KOPT-K1 (cell line): ENCODE measurements around the gene LPXN.

Experiments
- H3K27ac ChIP-seq: fragments of 200-600 bp; sonication (generic); 2 replicates; pipeline ENCODE4 v1.5.1; 2016; ENCODE audit warnings: antibody characterized with exemption, mild to moderate bottlenecking, low read depth, low read length; ENCODE audit not compliant: poor library complexity, severe bottlenecking
- H3K36me3 ChIP-seq: fragments of 200-600 bp; sonication (generic); 2 replicates; pipeline ENCODE4 v1.5.1; 2017; ENCODE audit warnings: antibody characterized with exemption, mild to moderate bottlenecking, low read length, moderate library complexity; ENCODE audit not compliant: insufficient read depth
- H3K9me3 ChIP-seq: fragments of 200-600 bp; sonication (generic); 2 replicates; pipeline ENCODE4 v1.5.1; 2017; ENCODE audit warnings: antibody characterized with exemption, low read length, mild to moderate bottlenecking; ENCODE audit not compliant: insufficient read depth, poor library complexity, severe bottlenecking

LPXN gene

DNA sequence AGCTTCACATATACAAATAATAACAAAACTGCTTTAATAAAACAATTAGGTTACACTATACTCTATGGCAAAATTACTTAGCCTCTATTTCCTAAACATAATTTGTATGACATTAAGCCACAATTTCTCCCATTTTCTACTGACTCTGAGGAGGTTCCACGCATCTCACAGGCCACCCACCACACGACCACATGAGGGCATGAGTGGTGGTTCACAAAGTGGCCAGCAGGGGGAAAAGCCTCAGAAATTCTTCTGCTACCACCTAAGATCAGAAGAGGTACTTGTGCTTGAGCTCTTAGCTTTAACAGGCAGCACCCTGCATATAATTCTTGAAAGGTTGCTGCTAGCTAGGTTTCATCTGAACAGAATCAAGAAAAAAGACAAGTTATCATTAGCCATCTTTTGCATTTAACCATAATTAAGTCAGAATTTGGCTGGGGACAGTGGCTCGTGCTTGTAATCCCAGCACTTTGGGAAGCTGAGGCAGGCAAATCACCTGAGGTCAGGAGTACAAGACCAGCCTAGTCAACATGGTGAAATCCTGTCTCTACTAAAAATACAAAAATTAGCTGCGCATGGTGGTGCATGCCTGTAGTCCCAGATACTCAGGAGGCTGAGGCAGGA lies 7.7 kb downstream of the LPXN start:
- H3K9me3 ChIP-seq = no peaks in the 10 kb centered on the region
- no peak overlapping the region for H3K27ac ChIP-seq
- peaks cover 55% of the 10 kb centered on the region for H3K36me3 ChIP-seq

DNA sequence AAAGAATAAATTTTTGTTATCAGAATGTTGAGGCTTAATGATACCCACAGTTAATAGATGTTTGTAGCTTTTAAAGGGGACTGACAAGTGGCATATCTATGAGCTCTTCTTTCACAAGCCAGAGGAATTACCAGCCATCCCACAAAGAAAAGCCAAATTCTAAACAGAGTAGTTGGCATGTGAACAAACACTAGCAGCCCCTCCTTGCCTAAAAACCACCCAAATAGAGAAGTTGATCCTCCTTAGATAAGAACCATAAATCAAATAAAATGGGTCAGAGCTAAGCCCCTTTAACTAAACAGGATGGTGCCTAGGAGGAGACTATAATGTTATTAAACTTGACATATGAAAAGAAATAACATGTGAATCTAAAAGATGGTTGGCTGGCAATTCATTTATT lies 11.4 kb downstream of the LPXN start:
- no peaks in the 10 kb centered on the region for H3K9me3 ChIP-seq
- peaks cover 60% of the 10 kb centered on the region for H3K36me3 ChIP-seq
- no peak overlapping the region for H3K27ac ChIP-seq

DNA sequence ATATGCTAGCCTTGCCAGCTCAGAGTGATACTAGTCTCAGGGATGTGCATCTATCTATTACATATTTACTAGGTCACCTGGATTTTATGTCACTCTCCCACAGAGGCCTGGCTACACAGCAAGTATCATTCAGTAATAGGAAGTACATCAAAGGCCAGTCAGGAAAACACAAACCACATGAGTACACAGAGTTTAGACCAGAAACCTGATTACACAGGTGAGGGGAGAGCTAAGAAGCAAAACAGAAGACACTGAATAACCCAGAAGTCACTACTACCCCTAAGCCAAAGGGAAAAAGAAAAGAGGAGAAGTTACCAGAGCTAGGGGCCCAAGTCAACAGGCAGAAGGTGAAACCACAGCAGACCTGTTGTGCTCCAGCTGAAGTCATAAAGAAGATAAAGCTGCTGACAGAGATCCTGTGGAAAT lies 13.3 kb downstream of the LPXN start:
- H3K27ac ChIP-seq = peak overlapping the region; percentile 26
- peaks cover 54% of the 10 kb centered on the region for H3K36me3 ChIP-seq

DNA sequence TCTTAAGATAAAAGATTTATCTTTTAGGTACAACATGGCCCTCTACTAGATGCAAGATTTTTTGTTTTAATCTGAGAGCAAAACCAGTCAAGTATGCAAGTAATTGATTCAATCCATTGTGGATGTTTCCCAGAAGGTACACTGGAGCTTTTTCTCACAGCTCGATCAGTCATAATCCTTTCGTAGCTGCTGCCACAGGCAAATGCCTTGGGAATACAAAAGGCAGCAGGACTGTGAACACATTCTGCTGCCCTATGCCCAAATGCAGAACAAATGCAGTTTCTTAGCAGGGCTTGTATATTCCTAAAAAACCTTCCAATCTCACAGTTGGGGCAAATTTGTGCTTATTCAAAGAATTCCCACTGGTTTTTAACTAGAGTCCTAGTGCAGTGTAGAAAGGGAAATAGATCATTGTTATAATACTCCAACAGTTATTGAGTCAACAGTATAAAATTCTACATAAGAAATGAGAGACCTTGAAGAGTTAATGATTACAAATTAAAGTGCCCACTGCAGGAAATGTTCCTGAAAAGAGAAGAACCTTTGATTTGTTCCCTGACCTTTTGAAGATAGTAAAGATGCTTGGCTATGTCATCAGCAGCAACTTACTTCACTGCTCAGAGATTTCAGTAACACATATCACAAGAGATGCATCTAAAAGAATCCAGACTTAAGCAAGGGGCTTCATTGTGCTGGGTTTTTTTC lies 14.1 kb downstream of the LPXN start:
- no peak overlapping the region for H3K27ac ChIP-seq
- peaks cover 51% of the 10 kb centered on the region for H3K36me3 ChIP-seq
- H3K9me3 ChIP-seq = no peaks in the 10 kb centered on the region

More for the DNA sequence above, 13.3 kb downstream of the LPXN start:
- H3K9me3 ChIP-seq = no peaks in the 10 kb centered on the region

DNA sequence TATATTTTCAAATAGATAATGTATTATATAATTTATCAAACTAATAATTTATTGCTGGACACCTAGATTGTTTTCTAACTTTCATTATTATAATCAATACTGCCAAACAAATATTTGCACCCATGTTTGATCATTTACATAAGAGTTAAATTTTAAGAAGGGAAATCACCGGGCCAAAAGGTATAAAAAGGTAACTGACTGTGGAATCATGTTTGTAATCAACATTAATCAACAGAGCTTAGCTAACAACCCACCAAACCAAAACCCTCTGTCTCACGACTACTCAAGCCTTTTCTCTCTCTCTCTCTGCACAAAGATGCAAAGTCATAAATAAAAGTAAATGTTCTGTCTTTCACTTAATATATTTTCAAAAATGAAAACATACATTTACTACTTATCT lies 14.8 kb downstream of the LPXN start:
- no peaks in the 10 kb centered on the region for H3K9me3 ChIP-seq
- no peak overlapping the region for H3K27ac ChIP-seq
- H3K36me3 ChIP-seq = peaks cover 47% of the 10 kb centered on the region

DNA sequence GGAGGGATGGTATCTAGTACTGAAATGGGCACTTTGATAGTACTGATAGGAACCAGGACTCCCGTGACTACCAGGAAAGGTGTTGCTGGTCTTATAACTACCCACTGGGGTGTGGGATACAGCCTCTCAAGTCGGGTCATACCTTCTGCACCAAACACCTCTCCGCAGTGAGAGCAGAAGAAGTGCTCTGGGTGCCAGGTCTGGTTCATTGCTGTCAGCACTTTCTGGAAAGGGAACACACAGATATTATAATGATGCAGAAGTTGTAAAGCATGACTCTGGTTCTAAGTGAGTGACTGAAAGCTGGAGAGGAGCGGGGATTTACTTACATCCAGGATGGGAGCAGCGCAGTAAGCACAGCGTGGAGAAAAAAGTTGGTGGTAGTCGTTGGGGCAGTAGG lies 26.0 kb downstream of the LPXN start:
- no peaks in the 10 kb centered on the region for H3K9me3 ChIP-seq
- H3K27ac ChIP-seq = no peak overlapping the region
- H3K36me3 ChIP-seq = peaks cover 100% of the 10 kb centered on the region

DNA sequence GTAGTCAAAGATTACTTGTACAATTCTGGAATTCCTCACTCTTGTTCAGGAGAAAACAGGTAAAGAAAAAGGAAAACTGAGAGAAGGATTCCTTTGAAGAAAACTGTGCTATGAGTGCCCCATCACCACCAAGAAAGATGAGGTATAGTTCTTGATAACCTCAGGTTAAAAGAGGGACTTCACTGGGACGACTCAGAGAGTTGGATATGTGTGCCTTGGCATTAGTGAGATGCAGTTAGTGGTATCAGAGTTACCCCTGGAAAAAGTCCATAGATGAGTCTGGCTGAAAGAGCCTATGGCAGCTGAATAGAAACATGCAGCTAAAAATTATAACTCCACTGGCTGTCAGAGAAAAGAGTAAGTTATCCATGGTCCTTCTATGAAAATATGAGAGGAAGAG lies 28.8 kb downstream of the LPXN start:
- Histone ChIP-seq H3K27ac (no peak overlapping the region), H3K9me3 (no peaks in the 10 kb centered on the region), H3K36me3 (peaks cover 93% of the 10 kb centered on the region)

DNA sequence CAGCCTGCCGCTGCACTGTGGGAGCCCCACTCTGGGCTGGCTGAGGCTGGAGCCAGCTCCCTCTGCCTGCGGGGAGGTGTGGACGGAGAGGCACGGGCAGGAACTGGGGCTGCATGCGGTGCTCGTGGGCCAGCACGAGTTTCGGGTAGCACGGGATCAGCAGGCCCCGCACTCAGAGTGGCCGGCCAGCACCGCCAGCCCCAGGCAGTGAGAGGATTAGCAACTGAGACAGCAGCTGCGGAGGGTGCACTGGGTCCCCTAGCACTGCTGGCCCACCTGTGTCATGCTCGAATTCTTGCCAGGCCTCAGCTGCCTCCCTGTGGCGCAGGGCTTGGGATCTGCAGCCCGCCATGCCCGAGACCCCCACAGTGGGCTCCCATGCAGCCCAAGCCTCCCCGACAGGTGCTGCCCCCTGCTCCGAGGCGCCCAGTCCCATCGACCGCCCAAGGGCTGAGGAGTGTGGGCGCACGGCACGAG lies 43.8 kb downstream of the LPXN start:
- Histone ChIP-seq H3K9me3 (no peaks in the 10 kb centered on the region), H3K36me3 (peaks cover 60% of the 10 kb centered on the region), H3K27ac (no peak overlapping the region)

DNA sequence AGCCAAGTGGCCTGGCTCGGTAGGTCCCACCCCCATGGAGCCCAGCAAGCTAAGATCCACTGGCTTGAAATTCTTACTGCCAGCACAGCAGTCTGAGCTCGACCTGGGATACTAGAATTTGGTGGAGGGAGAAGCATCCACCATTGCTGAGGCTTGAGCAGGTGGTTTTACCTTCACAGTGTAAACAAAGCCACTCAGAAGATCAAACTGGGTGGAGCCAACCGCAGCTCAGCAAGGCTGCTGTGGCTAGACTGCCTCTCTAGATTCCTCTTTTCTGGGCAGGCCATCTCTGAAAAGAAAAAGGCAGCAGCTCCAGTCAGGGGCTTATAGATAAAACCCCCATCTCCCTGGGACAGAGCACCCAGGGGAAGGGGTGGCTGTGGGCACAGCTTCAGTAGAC lies 45.4 kb downstream of the LPXN start:
- H3K36me3 ChIP-seq = peaks cover 69% of the 10 kb centered on the region
- H3K27ac ChIP-seq = no peak overlapping the region
- H3K9me3 ChIP-seq = no peaks in the 10 kb centered on the region

DNA sequence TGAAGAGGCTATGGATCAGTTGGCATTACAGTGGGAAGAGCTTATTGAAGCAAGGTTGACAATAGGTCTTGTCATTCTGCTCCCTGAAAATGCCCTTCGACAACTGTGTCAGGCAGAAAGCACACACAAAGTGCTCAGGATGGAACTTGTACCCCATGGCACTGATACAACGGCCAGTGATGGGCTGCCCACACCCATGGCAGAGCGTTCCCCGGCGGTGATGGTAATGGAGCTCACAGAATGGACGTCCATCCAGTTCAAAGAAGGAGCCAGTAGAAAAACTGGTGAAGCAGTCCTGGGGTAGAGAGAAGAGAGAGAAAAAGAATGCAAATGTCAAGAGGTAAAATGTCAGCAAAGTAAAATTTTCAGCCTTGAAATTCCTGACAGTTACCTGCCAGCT lies 48.2 kb downstream of the LPXN start:
- no peak overlapping the region for H3K27ac ChIP-seq
- H3K9me3 ChIP-seq = no peaks in the 10 kb centered on the region
- peaks cover 62% of the 10 kb centered on the region for H3K36me3 ChIP-seq

DNA sequence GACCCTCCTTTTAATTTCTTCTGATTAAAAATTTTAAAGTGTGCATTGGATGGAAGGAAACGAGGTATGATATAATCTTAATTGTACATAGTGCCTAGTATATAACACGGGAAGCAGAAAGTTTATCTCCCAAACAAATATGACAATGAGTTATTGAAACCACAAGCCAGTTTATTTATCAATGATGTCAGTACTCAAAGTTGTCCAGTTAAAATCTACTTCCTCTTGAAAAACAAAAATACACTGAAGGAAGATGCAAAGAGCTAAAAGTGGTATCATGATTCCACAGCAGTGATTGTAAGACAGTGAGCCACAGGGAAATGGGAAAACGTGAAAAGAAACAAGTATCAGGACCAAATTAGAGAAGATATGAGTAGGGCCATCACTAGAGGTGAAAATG lies 48.9 kb downstream of the LPXN start:
- H3K27ac ChIP-seq = no peak overlapping the region
- no peaks in the 10 kb centered on the region for H3K9me3 ChIP-seq
- H3K36me3 ChIP-seq = peaks cover 58% of the 10 kb centered on the region

DNA sequence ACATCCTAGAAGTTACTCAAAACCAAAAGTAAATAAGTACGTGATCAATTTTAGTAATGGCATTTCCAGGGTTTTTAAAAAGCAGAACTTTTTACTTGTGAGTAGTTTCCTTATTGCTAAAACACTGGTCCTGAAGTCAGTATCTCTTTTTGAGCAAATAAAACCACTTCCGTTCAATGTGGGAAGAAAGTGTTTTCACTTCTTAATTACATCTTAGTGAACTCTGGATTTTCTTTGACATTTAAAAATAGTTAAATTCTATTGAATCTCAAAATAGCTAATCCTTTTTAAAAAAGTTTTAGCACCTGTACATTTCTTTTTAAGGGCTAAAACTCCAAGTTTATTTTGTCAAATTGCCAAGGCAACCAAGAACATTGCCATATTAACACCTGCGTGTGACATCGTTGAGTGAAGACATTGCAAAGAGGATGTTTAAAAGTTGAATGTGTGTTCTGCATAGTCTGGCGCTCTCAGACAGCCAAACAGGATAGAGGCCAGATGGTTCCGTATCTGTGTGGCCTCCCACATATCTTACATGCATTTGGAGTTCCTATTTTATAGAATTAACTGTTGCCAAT lies 50.5 kb downstream of the LPXN start:
- Histone ChIP-seq H3K36me3 (peaks cover 46% of the 10 kb centered on the region), H3K27ac (peak overlapping the region; percentile 41), H3K9me3 (no peaks in the 10 kb centered on the region)

DNA sequence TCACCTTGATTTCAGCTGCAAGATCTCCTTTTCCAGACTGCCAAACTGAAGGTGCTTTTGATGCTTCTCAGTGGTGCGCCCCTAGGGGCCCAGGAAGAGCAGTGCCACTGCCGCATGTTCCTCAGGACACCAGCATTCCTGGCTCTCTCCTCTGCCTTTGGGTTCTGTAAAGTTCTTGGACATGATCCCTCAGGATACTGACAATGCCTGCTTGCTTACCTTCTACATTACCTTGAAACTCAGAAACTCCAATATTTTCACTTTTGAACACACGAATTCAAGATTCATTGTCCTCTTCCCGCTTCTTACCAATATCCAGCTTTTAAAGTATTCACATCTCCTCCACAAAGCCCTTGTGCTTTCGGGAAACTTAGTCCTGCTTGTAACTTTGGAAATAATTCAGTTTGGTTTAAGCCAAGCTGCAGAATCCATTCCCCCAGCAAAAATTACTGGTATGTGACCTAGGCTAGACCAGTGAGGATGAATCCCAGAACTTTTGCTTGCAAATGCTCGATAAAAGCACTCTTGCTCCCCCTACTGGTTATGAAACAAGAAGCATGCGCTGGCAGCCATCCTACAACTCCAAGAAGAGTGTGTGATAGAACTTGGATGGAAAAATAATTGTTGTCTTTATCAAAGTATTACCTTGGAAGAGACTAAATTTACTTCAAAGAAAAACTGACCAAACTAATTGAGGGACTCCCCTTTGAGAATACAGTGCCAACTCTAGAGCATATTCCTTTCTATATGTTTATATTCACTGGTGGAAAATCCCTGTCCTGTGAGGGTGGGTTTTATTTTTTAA lies 51.2 kb downstream of the LPXN start:
- Histone ChIP-seq H3K27ac (peak overlapping the region; percentile 41), H3K9me3 (no peaks in the 10 kb centered on the region), H3K36me3 (peaks cover 40% of the 10 kb centered on the region)

DNA sequence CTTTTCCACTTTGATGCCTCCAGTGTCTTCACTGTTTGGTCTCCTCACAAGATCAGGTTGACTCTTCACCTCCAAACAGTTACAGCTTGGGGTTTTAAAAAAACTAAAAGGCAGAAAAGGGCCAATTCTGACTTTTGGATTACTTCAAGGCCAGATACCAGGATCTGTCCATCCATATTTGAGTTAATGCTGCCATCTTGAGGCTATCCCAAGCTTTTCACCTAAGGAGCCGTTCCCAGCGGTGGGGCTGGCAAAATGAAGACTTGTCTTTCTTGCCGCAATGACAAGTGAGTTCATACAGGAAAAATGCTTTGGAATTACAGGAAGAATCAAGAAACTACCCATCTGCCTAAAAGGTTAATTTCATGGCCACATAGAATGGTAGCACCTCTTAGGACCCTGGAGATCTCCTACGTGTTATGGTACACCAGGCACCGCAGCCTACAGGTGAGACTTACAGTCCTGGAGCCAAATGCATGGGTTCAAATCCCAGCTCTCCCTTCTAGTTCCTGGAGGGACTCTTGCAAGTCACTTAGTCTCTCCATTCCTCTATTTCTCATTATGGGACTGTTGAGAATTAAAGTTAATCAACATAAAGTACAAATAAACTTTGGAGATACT lies 61.8 kb downstream of the LPXN start:
- H3K36me3 ChIP-seq = no peaks in the 10 kb centered on the region
- no peaks in the 10 kb centered on the region for H3K9me3 ChIP-seq
- no peak overlapping the region for H3K27ac ChIP-seq

DNA sequence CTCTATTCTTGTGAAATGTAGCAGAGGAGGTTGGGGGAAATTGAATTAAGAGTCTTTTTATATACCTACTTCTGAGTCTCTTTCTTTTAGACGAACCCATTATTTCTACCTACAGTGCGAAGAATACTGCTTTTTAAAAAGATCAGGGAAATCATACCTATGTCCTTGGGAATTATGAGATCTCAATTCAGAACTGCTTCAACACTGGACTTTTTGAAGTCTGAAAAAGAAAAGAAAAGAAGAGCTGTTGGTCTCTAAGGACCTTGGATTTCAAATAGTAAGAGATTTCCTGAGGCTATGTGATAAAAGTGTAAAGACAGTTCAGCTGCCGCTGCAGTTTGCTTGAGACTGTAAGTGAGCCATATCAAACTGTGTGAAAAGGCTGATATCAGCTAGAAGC lies 64.0 kb downstream of the LPXN start:
- H3K27ac ChIP-seq = no peak overlapping the region
- H3K9me3 ChIP-seq = no peaks in the 10 kb centered on the region
- H3K36me3 ChIP-seq = no peaks in the 10 kb centered on the region
